Stimulated activated CD8-positive, alpha-beta memory T cell treated with anti-CD3 and anti-CD28 coated beads, Interleukin-4, amount 100 ng/mL, for 48 hours (primary cell): ENCODE data around the gene JMJD7.

ENCODE experiments used
- DNase-seq: peaks from one replicate; pipeline ENCODE4 v3.0.0-alpha.2; 2020

JMJD7 gene

GRCh38 chr15:41823502-41823901, 4.4 kb upstream of the JMJD7 start:
- DNase-seq = no peak

- no peak for DNase-seq
Observed at GRCh38 chr15:41824062-41824745, 3.7 kb upstream of the JMJD7 start.

GRCh38 chr15:41825145-41825544, 2.7 kb upstream of the JMJD7 start:
- DNase-seq = no peak

- no peak for DNase-seq
Observed at GRCh38 chr15:41825572-41826535, 2.0 kb upstream of the JMJD7 start.

GRCh38 chr15:41827290-41827879, 507 bp upstream of the JMJD7 start:
- peak; percentile 33 for DNase-seq

- DNase-seq = no peak
Observed at GRCh38 chr15:41828807-41829141, 882 bp downstream of the JMJD7 start.

GRCh38 chr15:41829959-41830646, 2.2 kb downstream of the JMJD7 start:
- DNase-seq = no peak

GRCh38 chr15:41831291-41831690, 3.4 kb downstream of the JMJD7 start:
- DNase-seq = peak; percentile 51

GRCh38 chr15:41832208-41832607, 4.3 kb downstream of the JMJD7 start:
- DNase-seq = no peak

GRCh38 chr15:41832875-41833274, 5.0 kb downstream of the JMJD7 start:
- DNase-seq = no peak

- DNase-seq = no peak
Observed at GRCh38 chr15:41834096-41834495, 6.2 kb downstream of the JMJD7 start.

- DNase-seq = no peak
Observed at GRCh38 chr15:41836073-41836472, 8.2 kb downstream of the JMJD7 start.

GRCh38 chr15:41836713-41837454, 9.0 kb downstream of the JMJD7 start:
- DNase-seq = no peak

GRCh38 chr15:41838400-41838897, 10.6 kb downstream of the JMJD7 start, which contains the start of gene PLA2G4B:
TSS of gene PLA2G4B (plus strand) at chr15:41838847. CDS start at chr15:41838914, 67 bp downstream.
- DNase-seq = no peak

- DNase-seq = no peak
Observed at GRCh38 chr15:41839781-41840491, 12.0 kb downstream of the JMJD7 start.

- no peak for DNase-seq
Observed at GRCh38 chr15:41840673-41841072, 12.8 kb downstream of the JMJD7 start.

- DNase-seq = no peak
Observed at GRCh38 chr15:41841131-41841530, 13.2 kb downstream of the JMJD7 start.

- no peak for DNase-seq
Observed at GRCh38 chr15:41842229-41842628, 14.3 kb downstream of the JMJD7 start.

GRCh38 chr15:41843571-41843970, 15.7 kb downstream of the JMJD7 start:
- DNase-seq = no peak

GRCh38 chr15:41844814-41845213, 16.9 kb downstream of the JMJD7 start:
- no peak for DNase-seq

- DNase-seq = no peak
Observed at GRCh38 chr15:41847206-41847605, 19.3 kb downstream of the JMJD7 start.
